H9 (cell line): ENCODE data around the gene REG4. TPM values are rescaled to one million over a fixed set of nuclear protein-coding genes. Genes with fewer than 3 reads are reported as not detected.

Experiments
- DNase-seq: peaks from one replicate; pipeline ENCODE4 v3.0.0-alpha.2; 2017
- H2AFZ ChIP-seq: one replicate; pipeline ENCODE4 v1.6.1; 2013; ENCODE audit warnings: mild to moderate bottlenecking, low read length, control low read depth, moderate library complexity
- H2AK5ac ChIP-seq: 2 replicates; pipeline ENCODE4 v1.6.1; 2013; ENCODE audit warnings: low read length, control low read depth, mixed read lengths; ENCODE audit not compliant: insufficient read length
- H2BK120ac ChIP-seq: one replicate; pipeline ENCODE4 v1.6.1; 2013; ENCODE audit warnings: low read depth, mild to moderate bottlenecking, low read length, control low read depth, inconsistent platforms; ENCODE audit not compliant: poor library complexity, severe bottlenecking
- H2BK12ac ChIP-seq: 2 replicates; pipeline ENCODE4 v1.6.1; 2013; ENCODE audit warnings: low read length, control low read depth, mixed read lengths, low read depth; ENCODE audit not compliant: insufficient read length
- H2BK15ac ChIP-seq: 2 replicates; pipeline ENCODE4 v1.6.1; 2013; ENCODE audit warnings: low read depth, low read length, control low read depth
- H2BK20ac ChIP-seq: one replicate; pipeline ENCODE4 v1.6.1; 2013; ENCODE audit warnings: low read depth, mild to moderate bottlenecking, low read length, control low read depth, inconsistent platforms; ENCODE audit not compliant: poor library complexity, severe bottlenecking
- H2BK5ac ChIP-seq: 2 replicates; pipeline ENCODE4 v1.6.1; 2013; ENCODE audit warnings: low read length, control low read depth, mixed read lengths; ENCODE audit not compliant: insufficient read length
- H3K14ac ChIP-seq: 2 replicates; pipeline ENCODE4 v1.6.1; 2013; ENCODE audit warnings: low read length, control low read depth; ENCODE audit not compliant: insufficient read depth
- H3K18ac ChIP-seq: 2 replicates; pipeline ENCODE4 v1.6.1; 2013; ENCODE audit warnings: low read depth, mild to moderate bottlenecking, mixed read lengths, low read length, control low read depth; ENCODE audit not compliant: insufficient read length
- H3K23ac ChIP-seq: 2 replicates; pipeline ENCODE4 v1.6.1; 2013; ENCODE audit warnings: low read length, control low read depth, mixed read lengths, low read depth; ENCODE audit not compliant: insufficient read length
- H3K23me2 ChIP-seq: 2 replicates; pipeline ENCODE4 v1.6.1; 2013; ENCODE audit warnings: low read depth, mild to moderate bottlenecking, mixed read lengths, low read length, control low read depth; ENCODE audit not compliant: insufficient read length, poor library complexity, severe bottlenecking
- H3K27ac ChIP-seq: 2 replicates; pipeline ENCODE4 v1.5.1; 2013; ENCODE audit warnings: low read length, control low read depth, mixed read lengths, low read depth; ENCODE audit not compliant: insufficient read length
- H3K27me3 ChIP-seq: 2 replicates; pipeline ENCODE4 v1.6.1; 2013; ENCODE audit warnings: low read length, control low read depth, inconsistent platforms; ENCODE audit not compliant: insufficient read depth
- H3K4ac ChIP-seq: 2 replicates; pipeline ENCODE4 v1.6.1; 2013; ENCODE audit warnings: low read depth, mild to moderate bottlenecking, control low read depth, inconsistent platforms, low read length, moderate library complexity
- H3K4me1 ChIP-seq: 2 replicates; pipeline ENCODE4 v1.6.1; 2013; ENCODE audit warnings: low read length, control low read depth, inconsistent platforms; ENCODE audit not compliant: insufficient read depth
- H3K4me2 ChIP-seq: 2 replicates; pipeline ENCODE4 v1.6.1; 2013; ENCODE audit warnings: low read length, control low read depth, mixed read lengths; ENCODE audit not compliant: insufficient read length, insufficient read depth
- H3K56ac ChIP-seq: 2 replicates; pipeline ENCODE4 v1.6.1; 2013; ENCODE audit warnings: low read depth, mild to moderate bottlenecking, mixed read lengths, low read length, control low read depth; ENCODE audit not compliant: insufficient read length
- H3K79me1 ChIP-seq: 2 replicates; pipeline ENCODE4 v1.6.1; 2013; ENCODE audit warnings: low read depth, mild to moderate bottlenecking, moderate library complexity, low read length, control low read depth, inconsistent platforms; ENCODE audit not compliant: insufficient read depth, poor library complexity, severe bottlenecking
- H3K79me2 ChIP-seq: 2 replicates; pipeline ENCODE4 v1.6.1; 2013; ENCODE audit warnings: low read length, control low read depth, inconsistent platforms; ENCODE audit not compliant: insufficient read depth
- H3K9ac ChIP-seq: 2 replicates; pipeline ENCODE4 v1.6.1; 2013; ENCODE audit warnings: low read length, control low read depth, mixed read lengths; ENCODE audit not compliant: insufficient read length; ENCODE audit errors: extremely low read depth
- H3K9me3 ChIP-seq: one replicate; pipeline ENCODE4 v1.6.1; 2013; ENCODE audit warnings: low read depth, low read length, inconsistent platforms; ENCODE audit not compliant: control insufficient read depth
- H3T11ph ChIP-seq: one replicate; pipeline ENCODE4 v1.6.1; 2013; ENCODE audit warnings: mild to moderate bottlenecking, low read length, control low read depth, inconsistent platforms
- H4K20me1 ChIP-seq: one replicate; pipeline ENCODE4 v1.6.1; 2013; ENCODE audit not compliant: control insufficient read depth, insufficient read length, insufficient read depth
- H4K5ac ChIP-seq: 2 replicates; pipeline ENCODE4 v1.6.1; 2013; ENCODE audit warnings: low read depth, mild to moderate bottlenecking, mixed read lengths, low read length, control low read depth; ENCODE audit not compliant: insufficient read length
- H4K8ac ChIP-seq: replicated peaks from 2 replicates; pipeline ENCODE4 v1.6.1; 2013; ENCODE audit warnings: low read length, control low read depth, mixed read lengths, low read depth; ENCODE audit not compliant: insufficient read length
- H4K91ac ChIP-seq: 2 replicates; pipeline ENCODE4 v1.6.1; 2013; ENCODE audit warnings: low read depth, mild to moderate bottlenecking, moderate library complexity, mixed read lengths, low read length, control low read depth; ENCODE audit not compliant: insufficient read length
- H3K27ac Mint-ChIP-seq, 3 experiments: 2 replicates in 2 of 3; 3 replicates in 1 of 3; pipeline ENCODE4 v1.8.0; 2020 to 2021; ENCODE audit warnings: mixed read lengths in 3 of 3, mild to moderate bottlenecking in 1 of 3, moderate library complexity in 1 of 3
- H3K27me3 Mint-ChIP-seq: 2 replicates; pipeline ENCODE4 v1.8.0; 2021; ENCODE audit warnings: low read depth, mild to moderate bottlenecking, moderate library complexity, mixed read lengths
- H3K36me3 Mint-ChIP-seq, 3 experiments: 2 replicates in 2 of 3; 3 replicates in 1 of 3; pipeline ENCODE4 v1.8.0; 2020 to 2021; ENCODE audit warnings: low read depth in 3 of 3, mixed read lengths in 3 of 3; ENCODE audit not compliant: insufficient read depth in 1 of 3
- H3K4me1 Mint-ChIP-seq, 2 experiments: 2 replicates each; pipeline ENCODE4 v1.8.0; 2020; ENCODE audit warnings: mixed read lengths in 2 of 2
- H3K4me3 Mint-ChIP-seq, 2 experiments: 2 replicates in 1 of 2; 3 replicates in 1 of 2; pipeline ENCODE4 v1.8.0; 2020 to 2021; ENCODE audit warnings: mild to moderate bottlenecking in 2 of 2, mixed read lengths in 2 of 2, moderate library complexity in 1 of 2
- H3K9me3 Mint-ChIP-seq, 2 experiments: 2 replicates in 1 of 2; 3 replicates in 1 of 2; pipeline ENCODE4 v1.8.0; 2020; ENCODE audit warnings: mild to moderate bottlenecking in 2 of 2, mixed read lengths in 2 of 2, moderate library complexity in 1 of 2
- CTCF ChIP-seq: fragments of 200-600 bp; sonication (generic); conservative IDR thresholded peaks from 3 replicates; pipeline ENCODE4 v1.8.0; 2021; ENCODE audit warnings: antibody characterized with exemption, mild to moderate bottlenecking
- WGBS: extraction: QIAGEN DNeasy Blood & Tissue Kit; methylation state at CpG from one replicate; pipeline ENCODE4 v1.1.7; 2013; ENCODE audit warnings: missing lambda C conversion rate, low lambda C conversion rate, mixed read lengths; ENCODE audit not compliant: insufficient read length; ENCODE audit errors: extremely low coverage; 5-methylcytosine and 5-hydroxymethylcytosine counted together
- total RNA-seq: library from RNA; stranded (reverse); gene quantifications from 2 replicates; pipeline ENCODE4 v1.2.1, GENCODE V29; 2021

Gene REG4
- total RNA-seq, 1 experiment from 2014 or later = not detected

DNA sequence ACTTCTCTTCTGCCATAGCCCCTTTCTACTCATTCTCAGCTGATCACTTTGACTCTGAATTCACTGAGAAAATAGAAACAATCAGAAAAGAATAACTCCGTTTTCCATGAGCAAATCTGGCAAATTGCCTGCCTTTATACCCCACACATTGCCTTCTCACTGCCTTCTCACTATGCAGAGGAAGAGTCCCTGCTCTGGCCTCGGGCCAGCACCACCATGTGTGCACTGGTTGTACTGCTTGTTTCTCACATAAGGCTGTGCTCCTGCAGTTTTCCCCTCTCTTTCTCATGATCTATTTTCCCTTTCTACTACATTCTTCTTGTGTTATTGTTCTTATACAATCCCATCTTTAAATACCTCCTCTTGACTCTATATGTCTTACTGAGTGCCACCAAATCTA is 40.2 kb downstream of the REG4 start:
- peaks cover 13 to 16% of the 10 kb centered on the region in 2 experiments for H3K4me1 Mint-ChIP-seq
- H3K56ac ChIP-seq = no peak overlapping the region
- H3K27ac Mint-ChIP-seq = no peak overlapping the region

More for the DNA sequence above, 40.2 kb downstream of the REG4 start:
- Histone ChIP-seq H2BK12ac (no peak overlapping the region), H3K18ac (no peak overlapping the region), H3K4me2 (no peak overlapping the region), H3K79me1 (no peaks in the 10 kb centered on the region), H3K23me2 (no peaks in the 10 kb centered on the region), H3T11ph (no peak overlapping the region), H3K4me1 (peaks cover 5% of the 10 kb centered on the region; the same call in 1 of the 2 replicates), H4K5ac (no peak overlapping the region), H2AFZ (no peak overlapping the region), H4K91ac (no peak overlapping the region), H3K79me2 (no peaks in the 10 kb centered on the region), H4K8ac (no peak overlapping the region), H3K4ac (no peak overlapping the region), H3K9ac (no peak overlapping the region), H2AK5ac (no peak overlapping the region), H2BK5ac (no peak overlapping the region), H3K27ac (no peak overlapping the region), H3K14ac (no peak overlapping the region), H2BK15ac (no peak overlapping the region), H3K27me3 (no peaks in the 10 kb centered on the region), H4K20me1 (no peaks in the 10 kb centered on the region), H2BK120ac (no peak overlapping the region), H2BK20ac (no peak overlapping the region), H3K23ac (no peak overlapping the region), H3K9me3 (no peaks in the 10 kb centered on the region)
- Mint-ChIP-seq H3K36me3 (no peaks in the 10 kb centered on the region), H3K27me3 (peaks cover 7% of the 10 kb centered on the region), H3K9me3 (no peaks in the 10 kb centered on the region), H3K4me3 (no peak overlapping the region)
- no peak for DNase-seq
- no CpG with 5 or more reads among the region's 2 CpGs for WGBS
- peak; percentile 57 for TF ChIP-seq CTCF
